OCI-LY3 (cell line): ENCODE data around the gene LYPLA2.

Experiments used
- H2AFZ ChIP-seq: fragments of 200-600, 300-600 bp; shearing (Covaris generic); 2 replicates; pipeline ENCODE4 v1.6.0; 2014; ENCODE audit warnings: antibody characterized with exemption, low read depth, low read length
- H3K27ac ChIP-seq: fragments of 200-600, 300-600 bp; sonication (generic); 2 replicates; pipeline ENCODE4 v1.5.1; 2014; ENCODE audit warnings: mild to moderate bottlenecking, low read length, moderate library complexity, mixed read lengths
- H3K27me3 ChIP-seq: fragments of 200-600, 300-600 bp; sonication (generic); 2 replicates; pipeline ENCODE4 v1.6.1; 2014; ENCODE audit warnings: low read depth, low read length, mixed read lengths
- H3K36me3 ChIP-seq: fragments of 200-600, 300-600 bp; sonication (generic); replicated peaks from 2 replicates; pipeline ENCODE3; 2014; ENCODE audit warnings: low read depth, low read length, mixed read lengths
- H3K4me1 ChIP-seq: fragments of 300-600, 200-600 bp; sonication (generic); 2 replicates; pipeline ENCODE4 v1.6.1; 2014; ENCODE audit warnings: low read length, mixed read lengths
- H3K4me2 ChIP-seq: fragments of 200-600, 300-600 bp; sonication (generic); 2 replicates; pipeline ENCODE4 v1.6.1; 2014; ENCODE audit warnings: low read length, mixed read lengths
- H3K4me3 ChIP-seq: fragments of 300-600, 200-600 bp; sonication (generic); 2 replicates; pipeline ENCODE4 v1.5.1; 2014; ENCODE audit warnings: antibody characterized with exemption, mild to moderate bottlenecking, low read length, moderate library complexity
- H3K79me2 ChIP-seq: fragments of 300-600, 200-600 bp; shearing (Covaris generic); 2 replicates; pipeline ENCODE4 v1.6.1; 2014; ENCODE audit warnings: mild to moderate bottlenecking, low read length, mixed read lengths
- H3K9ac ChIP-seq: fragments of 300-600, 200-600 bp; shearing (Covaris generic); 2 replicates; pipeline ENCODE4 v1.6.0; 2014; ENCODE audit warnings: mild to moderate bottlenecking, low read length, moderate library complexity
- H3K9me3 ChIP-seq: fragments of 200-600, 300-600 bp; shearing (Covaris generic); 2 replicates; pipeline ENCODE4 v1.6.1; 2014; ENCODE audit warnings: low read length, mixed read lengths; ENCODE audit not compliant: insufficient read depth
- H4K20me1 ChIP-seq: fragments of 200-600, 300-600 bp; sonication (generic); 2 replicates; pipeline ENCODE4 v1.6.1; 2016; ENCODE audit warnings: low read length, mixed read lengths; ENCODE audit not compliant: insufficient read depth
- CTCF ChIP-seq: fragments of 200-600, 300-600 bp; sonication (generic); IDR thresholded peaks from 2 replicates; pipeline ENCODE4 v1.5.1; 2014; ENCODE audit warnings: antibody characterized with exemption, low read length, low read depth
- EZH2phosphoT487 ChIP-seq: fragments of 200-600 bp; shearing (Covaris generic); IDR thresholded peaks from 2 replicates; pipeline ENCODE4 v1.6.1; 2018; ENCODE audit warnings: antibody characterized with exemption, mixed run types, low read depth

Gene LYPLA2

DNA sequence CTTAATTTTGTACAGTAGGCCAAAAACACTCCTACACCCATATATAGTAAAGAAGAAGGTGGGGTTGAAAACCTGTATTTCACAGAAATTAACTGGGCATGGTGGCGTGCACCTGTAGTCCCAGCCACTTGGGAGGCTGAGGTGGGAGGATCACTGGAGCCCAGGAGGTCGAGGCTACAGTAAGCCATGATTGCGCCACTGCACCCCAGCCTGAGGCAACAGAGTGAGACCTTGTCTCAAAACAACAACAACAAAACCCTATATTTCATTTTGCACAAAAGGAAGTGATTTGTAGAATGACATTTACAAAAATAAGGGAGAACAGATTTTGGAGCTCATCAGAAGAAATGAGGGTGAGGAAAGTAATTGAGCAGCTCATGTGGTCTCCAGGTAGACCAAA, 2.2 kb upstream of the LYPLA2 start:
- peaks cover 30% of the 10 kb centered on the region for H3K79me2 ChIP-seq
- H3K4me3 ChIP-seq: no peak overlapping the region
- H3K27ac ChIP-seq: no peak overlapping the region
- H3K36me3 ChIP-seq: peaks cover 19% of the 10 kb centered on the region
- no peak overlapping the region for H3K9ac ChIP-seq
- no peak overlapping the region for H2AFZ ChIP-seq
- H3K27me3 ChIP-seq: no peaks in the 10 kb centered on the region
- no peaks in the 10 kb centered on the region for H4K20me1 ChIP-seq
- H3K4me1 ChIP-seq: peaks cover 8% of the 10 kb centered on the region
- TF ChIP-seq EZH2phosphoT487 (no peak), CTCF (no peak)
- no peak overlapping the region for H3K4me2 ChIP-seq
- H3K9me3 ChIP-seq: no peaks in the 10 kb centered on the region

DNA sequence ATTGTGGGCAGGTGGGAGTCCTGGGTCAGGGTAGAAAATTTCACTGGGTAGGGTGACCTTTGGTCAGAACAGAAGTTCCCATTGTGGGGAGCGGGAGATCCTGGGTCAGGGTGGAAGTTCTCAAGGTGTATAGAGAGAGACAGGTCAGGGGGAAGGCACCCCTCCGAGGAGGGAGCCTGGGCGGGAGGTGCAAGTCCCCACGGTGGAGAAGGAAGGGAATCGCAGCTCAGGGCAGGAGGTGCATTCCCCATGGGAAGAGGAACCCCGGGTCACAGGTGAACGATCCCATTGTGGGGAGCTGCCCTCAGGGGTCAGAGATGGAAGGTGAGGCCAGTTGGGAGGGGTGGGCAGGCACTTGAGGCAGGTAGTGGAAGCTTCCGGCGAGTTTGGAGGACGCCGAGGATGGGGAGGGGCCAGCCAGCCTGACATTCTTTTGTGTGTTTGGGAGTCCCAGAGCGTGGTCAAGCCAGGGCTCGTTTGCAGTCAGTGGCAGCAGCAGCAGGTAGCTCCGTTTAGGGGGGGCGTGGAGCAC, 637 bp downstream of the LYPLA2 start:
- H3K4me3 ChIP-seq: peak overlapping the region; percentile 99
- peaks cover 8% of the 10 kb centered on the region for H3K36me3 ChIP-seq
- H3K9ac ChIP-seq: peak overlapping the region; percentile 93
- no peaks in the 10 kb centered on the region for H3K9me3 ChIP-seq
- H2AFZ ChIP-seq: no peak overlapping the region; the same call in 1 of the 2 replicates
- H3K4me2 ChIP-seq: peak overlapping the region; percentile 53
- H3K79me2 ChIP-seq: peaks cover 24% of the 10 kb centered on the region
- H3K27ac ChIP-seq: peak overlapping the region; percentile 37
- peaks cover 8% of the 10 kb centered on the region for H3K4me1 ChIP-seq
- H4K20me1 ChIP-seq: no peaks in the 10 kb centered on the region
- TF ChIP-seq CTCF (no peak), EZH2phosphoT487 (no peak)
- H3K27me3 ChIP-seq: no peaks in the 10 kb centered on the region

DNA sequence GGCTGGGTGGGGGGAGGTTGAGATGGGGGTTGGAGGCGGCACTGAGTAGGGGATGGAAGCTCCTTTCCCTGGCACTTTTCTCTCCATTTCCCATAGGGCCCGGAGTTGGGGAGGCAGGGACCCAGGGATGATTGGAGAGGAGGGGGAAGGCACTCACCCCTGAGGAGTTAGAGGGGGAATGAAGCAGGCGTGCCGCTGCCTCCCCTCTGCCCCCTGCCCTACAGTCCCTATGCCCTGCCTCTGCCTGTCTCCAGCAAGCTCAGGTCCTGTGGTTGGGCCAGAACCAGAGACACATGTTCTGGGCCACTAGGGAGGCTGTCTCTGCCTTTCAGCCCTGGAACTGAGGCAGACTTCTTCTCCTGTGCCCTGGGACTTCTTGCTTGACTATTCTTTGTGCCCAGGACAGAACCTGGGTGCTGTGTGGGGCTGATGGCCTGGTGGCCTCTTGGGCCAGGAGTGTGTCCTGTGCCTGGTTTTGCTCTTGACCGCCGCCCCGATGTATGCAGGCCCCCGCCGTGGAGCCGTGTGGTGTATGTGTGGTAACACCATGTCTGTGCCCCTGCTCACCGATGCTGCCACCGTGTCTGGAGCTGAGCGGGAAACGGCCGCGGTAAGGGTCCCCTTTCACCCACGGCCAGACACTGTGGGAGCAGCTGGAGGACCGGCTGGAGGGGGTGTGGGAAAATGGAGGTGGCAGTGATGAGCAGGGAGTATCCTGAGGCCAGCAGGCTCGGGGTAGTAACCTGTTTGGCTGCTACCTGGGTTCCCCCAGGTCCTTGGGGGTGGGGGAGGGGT, 1.4 kb downstream of the LYPLA2 start:
- Histone ChIP-seq H3K4me1 (peaks cover 8% of the 10 kb centered on the region), H3K36me3 (peaks cover 6% of the 10 kb centered on the region), H3K27me3 (no peaks in the 10 kb centered on the region), H3K9me3 (no peaks in the 10 kb centered on the region), H3K79me2 (peaks cover 24% of the 10 kb centered on the region), H2AFZ (no peak overlapping the region), H3K9ac (peak overlapping the region; percentile 93; the same call in 1 of the 2 replicates), H3K4me3 (peak overlapping the region; percentile 99; the same call in 1 of the 2 replicates), H3K27ac (no peak overlapping the region), H4K20me1 (no peaks in the 10 kb centered on the region), H3K4me2 (peak overlapping the region; percentile 53)
- no peak for TF ChIP-seq CTCF
- no peak for TF ChIP-seq EZH2phosphoT487

GRCh38 chr1:23793018-23793781, 2.3 kb downstream of the LYPLA2 start:
- Histone ChIP-seq H3K79me2 (peaks cover 24% of the 10 kb centered on the region), H3K4me3 (no peak overlapping the region), H4K20me1 (no peaks in the 10 kb centered on the region), H2AFZ (no peak overlapping the region), H3K9me3 (no peaks in the 10 kb centered on the region), H3K4me2 (no peak overlapping the region), H3K4me1 (peaks cover 8% of the 10 kb centered on the region), H3K9ac (no peak overlapping the region), H3K36me3 (no peaks in the 10 kb centered on the region), H3K27me3 (no peaks in the 10 kb centered on the region), H3K27ac (no peak overlapping the region)
- TF ChIP-seq EZH2phosphoT487 (no peak), CTCF (no peak)
